NCI-H2196 (cell line): Measurements from ENCODE around the gene CYB5B.

Source experiments
- DNase-seq: peaks from one replicate; lab custom pipeline; 2025; ENCODE audit not compliant: unreplicated experiment; lab: John Stamatoyannopoulos, UW

CYB5B gene

DNA sequence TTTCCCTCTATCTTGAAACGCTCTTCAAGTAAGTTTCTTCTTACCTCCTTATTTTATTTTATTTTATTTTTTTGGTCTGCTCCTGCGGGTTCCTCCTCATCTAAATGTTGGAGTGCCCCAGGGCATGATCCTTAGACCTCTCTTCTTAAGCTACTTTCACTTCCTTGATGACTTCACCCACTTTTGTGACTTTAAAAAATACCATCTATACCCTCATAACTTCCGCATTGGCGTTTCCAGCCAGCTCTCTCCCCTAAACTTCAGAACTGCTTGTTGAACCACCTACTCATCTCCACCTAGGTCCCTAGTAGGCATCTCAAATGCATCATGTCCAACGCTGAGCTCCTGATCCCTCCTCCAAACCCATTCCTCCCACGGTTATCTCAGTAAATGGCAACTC is 89.9 kb downstream of the CYB5B start:
- DNase-seq: no peak
